C4-2B (cell line): ENCODE data around the gene EGFLAM.

Experiments used
- ZFX ChIP-seq: fragments of 450-650 bp; IDR thresholded peaks from 2 replicates; pipeline ENCODE4 v1.6.1; 2017
- TF ChIP-seq, protein P1 (sequence below): fragments of 450-650 bp; conservative IDR thresholded peaks from 2 replicates; pipeline ENCODE4 v1.5.1; 2017; ENCODE audit warnings: mild to moderate bottlenecking

DNA sequence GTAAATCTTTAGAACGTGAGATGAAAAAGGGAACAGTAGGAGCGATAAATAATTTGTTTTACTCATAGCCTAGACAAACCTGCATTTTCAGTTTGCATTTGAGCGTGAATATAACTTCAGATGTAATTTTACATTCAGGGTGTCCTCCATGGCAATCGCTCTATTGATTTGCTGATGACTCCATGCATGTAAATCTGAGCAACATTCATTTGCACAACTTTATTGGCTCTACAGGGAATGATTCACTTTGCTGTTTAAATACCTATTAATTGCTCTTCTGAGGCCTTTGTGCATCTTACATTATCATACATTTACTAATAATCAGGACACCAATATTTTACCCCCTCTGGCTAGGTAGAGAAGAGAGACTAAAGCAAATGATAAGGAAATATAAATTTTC is 122.2 kb downstream of the EGFLAM start:
- TF ChIP-seq, protein P1, sequence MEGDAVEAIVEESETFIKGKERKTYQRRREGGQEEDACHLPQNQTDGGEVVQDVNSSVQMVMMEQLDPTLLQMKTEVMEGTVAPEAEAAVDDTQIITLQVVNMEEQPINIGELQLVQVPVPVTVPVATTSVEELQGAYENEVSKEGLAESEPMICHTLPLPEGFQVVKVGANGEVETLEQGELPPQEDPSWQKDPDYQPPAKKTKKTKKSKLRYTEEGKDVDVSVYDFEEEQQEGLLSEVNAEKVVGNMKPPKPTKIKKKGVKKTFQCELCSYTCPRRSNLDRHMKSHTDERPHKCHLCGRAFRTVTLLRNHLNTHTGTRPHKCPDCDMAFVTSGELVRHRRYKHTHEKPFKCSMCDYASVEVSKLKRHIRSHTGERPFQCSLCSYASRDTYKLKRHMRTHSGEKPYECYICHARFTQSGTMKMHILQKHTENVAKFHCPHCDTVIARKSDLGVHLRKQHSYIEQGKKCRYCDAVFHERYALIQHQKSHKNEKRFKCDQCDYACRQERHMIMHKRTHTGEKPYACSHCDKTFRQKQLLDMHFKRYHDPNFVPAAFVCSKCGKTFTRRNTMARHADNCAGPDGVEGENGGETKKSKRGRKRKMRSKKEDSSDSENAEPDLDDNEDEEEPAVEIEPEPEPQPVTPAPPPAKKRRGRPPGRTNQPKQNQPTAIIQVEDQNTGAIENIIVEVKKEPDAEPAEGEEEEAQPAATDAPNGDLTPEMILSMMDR: no peak
- no peak for TF ChIP-seq ZFX
